IPS-NIHi7 (cell line): ENCODE data around the gene KRT8.
"Not testable (repeated sequence)": the region's sequence is repeated elsewhere in the genome, so short reads cannot be mapped to it uniquely, and the experiment has no call there.

Experiments used
- DNase-seq: peaks from one replicate; pipeline ENCODE4 v3.0.0; 2012; ENCODE audit warnings: mixed read lengths; ENCODE audit errors: extremely low spot score

The KRT8 gene

DNA sequence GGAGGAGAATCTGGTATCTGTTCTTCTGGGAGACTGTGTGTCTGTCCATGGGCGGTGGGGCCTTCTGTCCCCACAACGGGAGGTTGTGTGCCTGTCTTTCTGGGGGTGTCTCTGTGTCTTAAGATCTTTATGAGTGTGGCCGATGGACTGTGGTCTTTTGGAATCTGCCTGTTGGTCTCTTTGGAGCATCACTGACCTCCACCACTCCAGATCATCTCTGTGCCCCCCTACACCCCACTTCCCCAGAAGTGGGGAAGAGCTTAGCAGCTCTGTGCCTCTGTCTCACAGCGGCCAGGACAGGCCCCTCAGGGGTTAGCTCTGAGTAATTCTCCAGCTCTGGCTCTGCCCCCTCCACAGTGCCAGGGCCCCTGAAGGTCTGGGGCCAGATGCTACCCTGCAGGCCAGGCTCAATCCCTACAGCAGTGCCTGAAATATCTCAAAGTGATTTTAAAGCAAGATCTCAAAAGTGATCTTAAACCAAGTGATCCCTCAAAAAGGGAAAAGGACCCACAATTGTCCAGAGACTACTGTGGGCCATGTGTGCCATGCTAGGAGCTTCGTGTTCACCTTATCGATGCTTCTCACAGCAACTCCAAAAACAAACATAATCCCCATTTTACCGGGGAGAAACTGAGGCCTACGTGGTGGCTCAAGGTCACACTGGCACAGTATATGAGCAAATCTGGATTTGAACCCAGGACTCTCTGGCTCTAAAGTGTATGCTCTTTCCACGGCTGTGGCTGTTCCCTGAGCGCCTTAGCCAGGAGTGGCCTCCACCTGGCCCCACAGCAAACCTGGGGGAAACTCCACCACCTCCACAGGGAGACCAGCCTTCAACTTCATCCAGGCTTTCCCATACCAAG lies 30.1 kb downstream of the KRT8 start:
- DNase-seq, result no peak

DNA sequence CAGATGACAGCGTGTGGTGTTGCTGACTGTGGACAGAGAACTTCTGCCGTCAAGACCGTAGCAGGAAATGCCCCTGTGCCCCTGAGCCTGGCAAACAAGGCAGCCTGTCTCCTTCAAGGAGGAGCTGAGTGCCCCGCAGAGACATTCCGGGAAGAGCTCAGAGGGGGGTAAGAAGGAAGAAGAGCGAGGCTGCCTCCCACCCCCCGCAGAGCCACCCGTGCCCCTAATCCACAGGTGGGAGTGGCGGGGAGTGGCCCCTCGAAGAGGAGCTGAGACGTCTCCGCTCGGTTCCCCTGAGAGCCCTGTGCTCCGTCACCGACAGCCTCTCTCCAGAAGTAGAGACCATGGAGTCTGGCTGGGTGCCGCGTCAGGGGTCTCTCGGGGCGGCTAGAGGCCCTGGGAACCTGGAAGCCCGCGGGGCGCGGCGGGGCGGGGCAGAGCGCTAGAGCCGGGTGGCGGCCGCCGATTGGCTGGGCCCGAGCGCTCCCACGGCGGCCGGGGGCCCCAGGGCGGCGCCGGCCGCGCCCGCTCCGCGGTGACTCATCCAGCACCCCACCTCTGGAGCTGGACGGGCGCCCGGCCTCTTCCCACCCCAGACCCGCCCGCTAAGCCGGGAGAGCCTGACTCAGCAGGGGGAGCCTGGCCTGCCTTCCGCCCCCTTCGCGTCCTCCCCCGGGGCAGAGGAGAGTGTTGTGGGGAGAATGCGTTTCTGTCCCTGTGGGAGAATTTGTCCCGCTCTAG lies 30.9 kb downstream of the KRT8 start:
- DNase-seq, result peak; percentile 78

DNA sequence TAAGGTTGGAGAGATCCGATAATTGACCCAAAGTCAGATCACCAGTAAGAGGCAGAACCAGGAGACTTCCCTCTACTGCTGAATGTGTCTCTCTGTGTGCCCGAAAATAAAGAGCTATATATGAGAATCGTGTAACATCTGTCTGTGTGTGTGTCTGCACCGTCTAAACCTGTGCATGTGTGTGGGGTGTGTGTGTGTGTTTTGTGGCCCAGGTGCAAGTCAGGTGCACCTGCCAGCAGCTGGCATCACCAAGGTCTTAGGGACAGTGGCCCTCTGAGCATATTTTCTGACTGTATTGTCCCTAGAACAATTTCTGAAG lies 31.4 kb downstream of the KRT8 start:
- no peak for DNase-seq

DNA sequence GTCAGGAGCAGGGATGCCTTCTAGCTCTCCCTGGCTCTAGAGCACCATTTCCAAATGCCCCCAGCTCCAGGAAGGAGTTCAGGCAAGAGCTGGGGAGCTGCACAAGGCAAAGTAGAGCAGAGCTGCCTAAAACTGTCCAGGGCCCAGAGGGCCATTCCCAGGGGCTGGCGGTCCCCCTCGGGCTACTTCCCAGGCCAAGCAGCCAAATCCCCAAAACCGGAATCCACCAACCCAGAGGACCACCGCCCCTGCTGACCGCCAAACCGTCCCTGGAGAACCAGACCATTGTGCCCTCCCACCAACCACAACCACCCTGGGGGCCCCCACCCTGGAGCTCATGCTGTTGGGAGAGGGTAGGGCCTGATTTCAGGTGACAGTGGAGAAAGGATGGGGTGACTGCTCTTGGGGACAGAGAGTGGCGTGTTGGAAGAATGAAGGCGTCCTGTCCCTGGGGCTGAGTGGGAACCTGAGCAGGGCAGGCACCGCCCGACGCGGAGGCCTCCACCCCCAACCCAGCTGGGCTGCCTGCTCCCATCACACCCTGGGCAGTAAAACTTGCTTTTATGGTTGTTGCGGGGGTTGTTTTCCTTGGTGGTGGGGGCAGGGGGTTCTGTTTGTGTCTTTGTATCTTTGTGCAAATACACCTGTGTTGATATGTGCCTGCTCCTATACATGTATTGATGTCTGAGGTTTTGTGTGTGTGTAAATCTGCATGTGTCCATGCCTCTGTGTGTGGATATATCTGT lies 32.1 kb downstream of the KRT8 start:
- no peak for DNase-seq

DNA sequence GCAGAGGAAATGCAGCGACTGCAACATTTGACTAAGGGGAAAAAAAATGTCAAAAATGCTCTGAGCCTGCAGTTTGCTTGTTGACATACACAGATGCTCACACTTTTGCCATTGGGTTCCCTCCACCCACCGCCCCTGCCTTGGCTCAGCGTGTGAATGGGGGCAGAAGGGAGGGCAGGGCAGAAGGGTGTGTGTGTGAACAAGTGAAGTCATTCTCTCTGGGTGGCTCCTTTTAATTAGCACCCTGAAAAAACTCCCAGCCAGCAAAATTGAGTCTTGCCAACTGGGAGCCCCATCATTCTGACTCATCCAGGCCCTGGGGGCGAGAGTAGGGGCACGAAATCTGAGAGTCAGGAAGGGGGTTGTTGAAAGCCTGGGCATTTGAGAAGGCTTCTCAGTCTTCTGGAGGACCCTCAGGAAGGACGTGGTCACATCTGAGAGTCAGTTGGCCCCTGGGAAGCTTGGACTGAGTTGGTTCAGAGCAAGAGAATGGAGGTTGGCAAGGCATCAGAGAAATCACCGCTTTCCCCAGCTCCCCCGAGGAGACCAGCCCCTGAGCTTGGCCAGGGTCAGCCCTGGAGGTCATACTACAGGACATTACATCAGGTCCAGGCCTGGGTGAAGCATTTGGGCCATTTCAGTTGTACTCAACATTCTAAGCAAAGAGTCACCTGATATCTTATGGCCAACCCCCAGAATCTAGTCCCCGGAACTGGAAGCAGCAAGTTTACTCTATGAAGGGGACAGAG lies 33.4 kb downstream of the KRT8 start:
- no peak for DNase-seq

DNA sequence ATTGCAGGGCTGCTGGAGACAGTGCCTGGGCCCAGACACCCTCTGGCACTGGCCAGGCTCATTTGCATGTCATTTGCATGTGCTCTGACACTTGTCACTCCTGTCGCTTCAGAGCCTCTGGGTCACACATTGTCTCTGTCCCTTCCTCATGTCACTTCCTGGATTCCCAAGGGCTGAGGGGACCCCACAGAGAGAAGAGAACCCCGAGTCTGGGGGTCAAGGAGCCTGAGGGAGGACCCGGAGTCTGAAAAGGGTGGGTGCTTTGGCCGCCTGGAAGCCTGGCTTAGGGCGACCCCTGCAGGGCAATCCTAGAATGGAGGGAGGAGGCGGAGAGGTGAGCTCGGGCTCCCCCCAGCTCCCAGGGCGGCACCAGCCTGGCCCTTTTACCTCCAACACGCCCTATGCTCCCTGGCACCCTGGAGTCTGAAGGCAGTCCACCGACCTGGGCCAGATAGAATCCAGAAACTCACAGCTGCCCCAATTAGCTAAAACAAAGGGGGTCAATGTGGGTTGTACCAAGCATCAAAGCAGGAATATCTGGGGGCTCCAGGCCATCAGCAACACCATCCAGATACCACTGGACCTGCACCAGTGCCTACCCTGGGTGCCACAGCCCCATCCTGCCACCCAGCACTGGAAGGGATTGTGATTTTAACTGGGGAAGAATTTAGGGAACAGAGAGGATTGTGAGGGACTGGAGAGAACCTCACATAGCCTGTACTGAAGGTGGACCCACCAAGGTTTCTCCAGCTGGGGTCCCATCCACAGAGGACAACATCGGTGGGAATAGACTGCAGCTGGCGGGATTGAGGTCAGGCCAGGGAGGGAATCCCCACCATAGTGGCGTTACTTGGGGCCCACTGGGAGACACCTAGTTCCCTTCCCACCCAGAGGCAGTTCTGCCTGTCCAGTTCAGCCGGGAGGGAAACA lies 34.2 kb downstream of the KRT8 start:
- DNase-seq, result peak; percentile 89

DNA sequence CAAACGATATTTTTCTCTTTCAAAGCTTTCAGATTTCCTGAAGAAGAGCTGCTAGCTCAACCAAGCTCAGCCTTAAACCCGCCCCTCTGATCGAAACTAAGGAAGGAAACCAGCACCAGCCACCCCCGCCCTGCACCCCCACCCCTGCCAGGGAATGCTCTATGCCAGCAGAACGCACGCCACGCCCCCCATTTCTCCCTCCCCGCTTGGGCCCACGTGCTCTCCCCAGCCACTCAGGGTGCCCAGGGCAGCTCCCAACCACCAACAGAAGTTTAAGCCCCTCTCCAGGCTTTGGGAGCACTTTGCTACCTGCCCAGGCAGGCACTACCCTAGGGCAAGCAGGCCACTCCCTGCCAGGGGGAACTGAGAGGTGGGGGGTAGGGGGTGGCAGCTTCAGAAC lies 37.2 kb downstream of the KRT8 start:
- DNase-seq, result no peak

DNA sequence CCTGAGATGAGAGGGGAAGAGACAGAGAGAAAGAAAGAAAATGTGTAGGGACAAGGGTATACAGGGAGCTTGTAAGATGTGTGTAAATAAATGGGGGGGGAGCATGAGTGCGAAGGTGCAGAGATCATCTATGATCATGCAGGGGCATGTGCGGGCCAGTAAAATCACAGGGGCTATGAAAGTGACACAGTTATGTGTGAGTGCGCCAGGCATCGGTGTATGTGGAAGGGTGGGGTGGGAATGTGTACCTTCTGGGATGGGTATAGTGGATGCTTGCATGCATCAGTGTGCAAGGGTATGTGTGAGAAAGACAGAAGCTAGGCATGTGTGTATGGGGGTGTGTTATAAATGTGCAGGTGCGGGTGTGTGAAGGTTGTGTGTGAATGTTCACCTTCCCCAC lies 37.7 kb downstream of the KRT8 start:
- DNase-seq, result no peak

DNA sequence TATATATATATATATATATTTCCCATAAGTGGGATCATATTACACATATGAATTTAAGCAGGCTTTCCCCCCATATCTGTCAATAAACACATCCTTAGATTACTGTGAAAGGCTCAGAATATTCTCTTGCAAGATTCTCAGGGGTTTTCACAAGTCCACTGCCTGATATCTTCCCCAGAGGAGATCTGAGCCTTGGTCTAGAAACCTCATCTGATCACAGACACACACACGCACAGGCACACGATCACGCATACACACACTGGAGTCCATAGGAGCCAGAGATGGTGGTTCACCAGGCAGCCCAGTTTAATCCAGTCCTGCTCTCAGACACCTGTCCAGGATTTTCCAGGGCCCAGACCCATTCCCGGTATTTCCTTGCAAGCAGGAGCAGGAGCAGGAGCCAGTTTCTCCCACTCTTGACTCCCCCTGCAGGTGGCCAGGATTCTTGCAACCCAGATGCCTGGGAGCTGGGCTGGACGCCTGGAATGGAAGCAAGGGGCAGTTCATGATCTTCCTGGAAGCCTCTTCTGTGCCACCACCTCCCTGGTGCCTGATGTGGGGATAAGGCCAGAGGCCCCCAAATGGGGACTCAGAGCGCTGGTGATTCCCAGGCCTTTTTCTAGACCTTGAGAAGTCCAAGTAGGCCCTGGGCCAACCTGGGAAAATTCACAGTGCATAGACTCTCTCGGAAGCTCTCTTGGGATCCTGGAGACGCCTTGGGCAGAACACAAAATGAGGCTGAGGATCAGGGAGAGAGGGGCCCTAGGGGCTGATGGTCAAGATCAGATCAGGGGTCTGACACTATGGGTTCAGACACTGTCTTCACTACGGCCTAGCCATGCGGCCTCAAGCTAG lies 39.6 kb downstream of the KRT8 start:
- DNase-seq, result peak; percentile 93

DNA sequence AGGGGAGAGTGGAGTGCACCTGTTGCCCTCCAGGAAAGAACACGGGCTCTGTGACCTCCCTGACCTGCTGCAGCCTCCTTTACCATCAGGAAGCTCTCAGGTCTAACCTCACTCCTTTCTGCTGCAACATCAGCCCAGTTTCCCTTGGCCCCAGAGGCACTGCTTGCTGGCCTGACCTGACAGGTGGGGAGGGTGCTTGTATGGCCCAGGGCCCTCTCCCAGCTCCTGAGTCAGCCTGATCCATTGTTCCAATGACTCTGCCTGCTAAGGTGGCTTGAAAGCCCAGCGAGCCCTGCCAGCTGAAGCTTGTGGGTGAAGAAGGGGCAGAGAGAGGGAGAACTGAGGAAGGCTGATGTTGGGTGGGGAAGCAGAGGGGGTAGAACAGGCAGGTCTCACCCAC lies 42.9 kb downstream of the KRT8 start:
- DNase-seq, result no peak

DNA sequence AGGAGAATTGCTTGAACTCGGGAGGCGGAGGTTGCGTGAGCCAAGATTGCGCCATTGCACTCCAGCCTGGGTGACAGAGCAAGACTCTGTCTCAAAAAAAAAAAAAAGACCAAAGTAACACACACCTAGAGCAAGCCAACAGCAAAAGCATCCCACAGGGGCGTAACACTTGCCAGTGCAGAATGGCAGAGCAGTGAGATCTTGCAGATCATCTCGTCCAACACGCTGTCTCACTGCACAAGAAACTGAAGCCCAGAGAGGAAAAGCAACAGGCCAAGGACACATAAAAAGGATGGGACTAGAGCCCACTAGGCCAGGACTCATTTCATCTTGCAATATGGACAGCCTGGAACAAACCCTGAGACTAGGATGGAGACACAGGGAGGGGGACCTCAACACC lies 43.4 kb downstream of the KRT8 start:
- DNase-seq, result no peak

DNA sequence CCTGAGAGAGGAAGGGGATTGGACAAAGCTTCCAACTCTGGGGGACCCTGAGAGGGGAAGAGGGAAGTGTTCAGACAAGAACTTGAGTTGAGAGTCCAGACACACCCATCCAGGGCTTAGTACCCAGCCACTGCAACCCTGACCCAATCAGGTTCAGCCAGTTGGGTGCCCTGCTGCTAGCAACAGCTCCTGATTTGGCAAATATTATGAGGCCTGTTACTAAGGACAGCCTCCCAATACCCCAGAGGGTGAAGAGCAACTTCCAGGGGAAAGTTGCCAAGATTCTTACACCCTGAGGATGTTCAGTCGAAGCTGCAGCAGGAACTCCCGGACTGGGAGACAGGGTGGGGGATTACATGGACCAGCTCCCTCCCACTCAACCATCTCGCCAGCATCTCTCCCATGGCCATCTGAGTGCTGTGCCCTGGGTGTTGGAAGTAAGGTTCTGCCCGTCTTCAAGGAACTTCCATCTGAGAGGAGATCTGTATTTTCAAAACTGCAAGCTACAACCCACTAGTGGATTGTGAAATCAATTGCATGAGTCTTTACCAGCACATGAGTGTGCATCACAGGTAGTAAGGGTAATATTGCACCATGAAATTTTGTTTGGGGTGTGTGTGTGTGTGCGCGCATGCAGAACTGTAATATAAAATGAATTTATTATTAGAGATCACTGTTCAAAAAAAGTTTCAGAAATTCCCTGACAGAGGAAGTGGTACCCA lies 44.6 kb downstream of the KRT8 start:
- no peak for DNase-seq

DNA sequence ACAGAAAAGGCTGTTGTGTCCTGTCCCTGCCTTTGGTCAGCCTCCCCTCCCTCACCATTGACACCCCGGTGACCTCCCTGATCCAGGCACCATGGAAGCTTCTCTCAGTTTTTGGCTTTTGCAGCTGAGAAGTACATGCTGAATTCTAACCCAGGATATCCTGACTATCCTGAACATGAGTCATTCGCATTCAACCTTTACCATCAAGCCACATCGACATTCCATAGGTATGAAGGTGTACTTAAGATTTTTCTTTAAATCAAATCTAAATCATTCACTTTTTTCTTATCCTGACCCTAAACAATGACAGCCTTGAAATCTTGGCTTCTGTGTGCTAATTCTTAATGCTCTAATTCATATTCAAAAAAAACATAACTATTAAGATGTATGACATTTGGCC lies 47.4 kb downstream of the KRT8 start:
- no peak for DNase-seq

DNA sequence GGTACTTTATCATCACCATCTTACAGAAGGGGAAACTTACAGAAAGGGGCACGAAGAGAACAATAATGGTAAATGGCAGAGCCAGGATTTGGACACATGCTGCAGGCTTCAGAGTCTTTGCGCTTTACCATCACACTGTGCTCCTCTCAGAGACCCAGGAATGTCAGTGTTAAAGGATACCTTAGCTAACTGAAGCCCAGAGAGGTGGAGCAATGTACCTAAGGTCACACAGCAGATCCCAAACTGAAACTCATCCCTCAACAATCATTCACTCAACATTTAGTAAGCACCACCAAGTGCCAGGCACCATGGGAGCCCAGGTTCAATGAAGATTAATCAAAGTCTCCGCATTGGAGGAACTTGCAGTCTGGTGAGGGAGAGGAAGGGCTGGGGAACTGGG lies 48.1 kb downstream of the KRT8 start:
- DNase-seq, result no peak

DNA sequence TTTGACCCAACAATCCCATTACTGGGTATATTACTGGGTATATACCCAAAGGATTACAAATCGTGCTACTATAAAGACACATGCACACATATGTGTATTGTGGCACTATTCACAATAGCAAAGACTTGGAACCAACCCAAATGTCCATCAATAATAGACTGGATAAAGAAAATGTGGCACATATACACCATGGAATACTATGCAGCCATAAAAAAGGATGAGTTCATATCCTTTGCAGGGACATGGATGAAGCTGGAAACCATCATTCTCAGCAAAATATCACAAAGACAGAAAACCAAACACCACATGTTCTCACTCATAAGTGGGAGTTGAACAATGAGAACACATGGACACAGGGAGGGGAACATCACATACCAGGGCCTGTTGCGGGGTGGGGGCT lies 48.8 kb downstream of the KRT8 start:
- DNase-seq, result not testable (repeated sequence)

DNA sequence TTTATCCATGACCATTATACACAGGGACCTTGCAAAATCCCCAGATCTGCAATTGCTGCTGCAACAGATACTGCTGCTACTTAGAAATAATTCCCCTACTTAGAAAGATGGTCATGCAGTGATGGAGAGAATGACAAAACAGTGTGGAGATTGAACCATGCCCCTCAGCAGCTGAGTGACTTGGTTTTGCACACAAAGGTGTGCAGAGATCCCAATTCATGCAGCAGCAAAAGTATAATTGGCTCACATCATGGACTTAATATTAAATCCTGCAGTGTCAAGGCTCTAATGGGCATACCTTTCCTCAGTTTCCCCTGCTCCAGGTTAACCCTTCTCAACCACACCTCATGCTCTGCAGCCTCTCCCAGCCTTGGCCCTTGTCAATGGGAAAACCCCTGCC lies 53.1 kb downstream of the KRT8 start:
- DNase-seq, result no peak

DNA sequence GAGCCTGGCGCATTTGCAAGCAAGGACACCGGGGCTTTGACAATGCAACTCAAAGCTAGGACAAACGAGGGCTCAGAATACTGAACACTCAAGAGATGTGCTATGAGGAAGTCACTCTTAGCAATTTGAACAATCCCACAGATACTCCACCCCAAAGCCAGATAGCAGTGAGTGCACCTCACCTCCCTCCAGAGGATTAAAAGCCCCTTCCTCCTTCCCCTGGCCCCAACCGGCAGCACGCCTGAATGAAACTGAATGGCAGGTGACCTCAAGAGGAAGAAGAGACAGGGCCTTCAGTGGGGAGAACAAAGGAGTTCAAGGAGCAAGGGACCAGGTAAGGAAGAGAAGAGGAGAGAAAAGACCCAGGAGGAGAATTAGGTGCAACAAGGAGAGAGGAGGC lies 54.2 kb downstream of the KRT8 start:
- DNase-seq, result no peak

DNA sequence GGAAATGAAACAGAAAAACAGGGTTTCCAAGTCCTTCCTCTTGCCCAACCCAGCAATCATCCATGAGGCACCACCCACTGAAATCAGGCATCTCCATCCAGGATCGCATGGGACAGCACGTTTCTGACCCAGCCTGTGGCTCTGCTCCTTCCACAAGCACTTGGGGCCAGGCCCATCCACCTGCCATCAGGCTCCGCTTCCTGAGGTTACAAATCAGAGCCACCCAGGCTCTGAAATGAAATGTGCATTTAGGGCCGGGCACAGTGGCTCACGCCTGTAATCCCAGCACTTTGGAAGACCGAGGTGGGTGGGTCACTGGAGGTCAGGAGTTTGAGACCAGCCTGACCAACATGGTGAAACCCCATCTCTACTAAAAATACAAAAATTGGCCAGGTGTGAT lies 55.4 kb downstream of the KRT8 start:
- no peak for DNase-seq

DNA sequence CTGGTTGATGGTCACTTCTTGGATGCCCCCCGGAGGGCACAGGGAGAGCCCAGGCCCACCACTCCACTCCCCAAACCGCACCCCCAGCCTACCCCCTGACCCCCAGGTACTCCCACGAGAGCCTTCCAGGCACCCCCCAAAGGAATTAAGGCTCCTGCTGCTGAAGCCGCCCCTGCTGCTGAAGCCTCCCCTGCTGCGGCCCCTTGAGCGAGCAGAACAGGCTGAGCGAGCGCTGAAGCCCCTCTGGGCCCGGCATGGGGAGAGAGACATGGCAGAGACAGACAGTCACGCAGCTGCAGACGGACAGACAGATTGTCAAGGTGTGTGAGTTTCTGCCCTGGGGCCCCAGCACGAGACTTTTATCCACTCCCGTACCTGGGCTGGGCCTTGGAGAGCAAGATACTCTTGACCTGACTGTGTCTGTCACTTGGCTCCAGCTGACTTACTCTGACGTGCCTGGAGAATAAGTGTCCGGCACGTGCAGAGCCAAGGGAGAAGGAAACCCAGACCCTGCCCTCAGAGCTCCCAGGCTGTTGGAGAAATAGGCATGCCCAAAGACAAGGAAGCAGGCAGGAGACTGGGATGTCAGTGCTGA lies 56.1 kb downstream of the KRT8 start, which contains the start of gene KRT78:
TSS of gene KRT78 (minus strand) at position 334 of the 595 bp plus-strand sequence. CDS start at position 270, 64 bp downstream.
- DNase-seq, result no peak
